HG03565 (cell line): ENCODE data around the gene THAP4.
"Not testable (repeated sequence)": the region's sequence is repeated elsewhere in the genome, so short reads cannot be mapped to it uniquely, and the experiment has no call there.

Experiments used
- ATAC-seq: cut with Tn5 transposase; IDR thresholded peaks from one replicate; pipeline ENCODE4 v1.9.1; 2021; ENCODE audit warnings: mild to moderate bottlenecking, moderate library complexity; ENCODE audit not compliant: unreplicated experiment

THAP4 gene

DNA sequence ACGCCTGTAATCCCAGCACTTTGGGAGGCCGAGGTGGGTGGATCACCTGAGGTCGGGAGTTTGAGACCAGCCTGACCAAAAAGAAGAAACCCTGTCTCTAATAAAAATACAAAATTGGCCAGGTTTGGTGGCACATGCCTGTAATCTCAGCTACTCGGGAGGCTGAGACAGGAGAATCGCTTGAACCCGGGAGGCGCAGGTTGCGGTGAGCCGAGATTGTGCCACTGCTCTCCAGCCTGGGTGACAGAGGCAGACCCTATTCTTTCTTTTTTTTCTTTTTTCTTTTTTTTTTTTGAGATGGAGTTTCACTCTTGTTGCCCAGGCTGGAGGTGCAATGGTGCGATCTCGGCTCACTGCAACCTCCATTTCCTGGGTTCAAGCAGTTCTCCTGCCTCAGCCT is 70.9 kb downstream of the THAP4 start:
- ATAC-seq, result not testable (repeated sequence)

- no peak for ATAC-seq
These were observed 71.5 kb downstream of the THAP4 start for GRCh38 chr2:241565411-241565810.

- no peak for ATAC-seq
These were observed 72.2 kb downstream of the THAP4 start for GRCh38 chr2:241564596-241565410.

- ATAC-seq, result no peak
These were observed 72.9 kb downstream of the THAP4 start for GRCh38 chr2:241563981-241564595.

DNA sequence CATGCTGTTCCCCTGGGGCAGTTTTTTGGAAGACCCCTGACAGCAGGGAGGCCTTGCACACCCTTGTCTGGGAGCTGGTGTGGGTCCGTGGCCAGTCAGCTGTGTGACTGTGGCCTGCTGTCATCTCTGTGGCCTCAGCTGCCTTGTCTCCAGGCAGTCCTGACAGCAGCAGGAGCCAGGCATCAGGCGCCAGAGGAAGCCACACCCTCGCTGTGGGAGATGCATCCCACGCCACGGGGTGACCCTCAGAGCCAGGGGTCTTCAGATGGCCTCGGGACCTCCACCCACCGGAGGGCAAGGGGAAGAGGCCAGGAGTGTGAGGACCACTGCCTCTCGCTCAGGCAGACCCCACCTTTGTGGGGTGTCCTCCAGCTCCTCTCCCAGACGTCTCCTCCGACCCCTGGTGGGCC is 73.4 kb downstream of the THAP4 start:
- no peak for ATAC-seq

GRCh38 chr2:241563031-241563507 is 73.9 kb downstream of the THAP4 start:
- no peak for ATAC-seq

GRCh38 chr2:241562269-241562891 is 74.6 kb downstream of the THAP4 start:
- ATAC-seq, result no peak

DNA sequence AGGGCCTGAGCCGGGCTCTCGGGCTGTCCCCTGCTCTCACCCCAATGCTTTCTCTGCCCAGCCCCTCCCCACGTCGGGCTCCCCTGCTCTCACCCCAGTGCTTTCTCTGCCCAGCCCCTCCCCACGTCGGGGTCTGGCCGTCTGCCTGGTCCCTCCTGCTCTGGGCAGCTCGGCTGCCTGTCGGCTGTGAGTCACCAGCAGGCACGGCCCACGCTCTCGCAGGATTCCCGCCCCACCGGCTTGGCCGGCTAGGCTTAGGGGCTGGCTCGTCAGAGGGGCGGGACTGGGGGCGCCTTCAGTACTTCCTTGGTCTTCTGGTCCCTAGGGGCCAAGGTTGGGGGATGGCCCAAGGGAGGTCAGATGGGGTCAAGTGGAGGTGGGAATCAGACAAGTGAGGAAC is 75.1 kb downstream of the THAP4 start:
- ATAC-seq, result no peak

GRCh38 chr2:241560883-241561474 is 76.0 kb downstream of the THAP4 start:
- no peak for ATAC-seq

DNA sequence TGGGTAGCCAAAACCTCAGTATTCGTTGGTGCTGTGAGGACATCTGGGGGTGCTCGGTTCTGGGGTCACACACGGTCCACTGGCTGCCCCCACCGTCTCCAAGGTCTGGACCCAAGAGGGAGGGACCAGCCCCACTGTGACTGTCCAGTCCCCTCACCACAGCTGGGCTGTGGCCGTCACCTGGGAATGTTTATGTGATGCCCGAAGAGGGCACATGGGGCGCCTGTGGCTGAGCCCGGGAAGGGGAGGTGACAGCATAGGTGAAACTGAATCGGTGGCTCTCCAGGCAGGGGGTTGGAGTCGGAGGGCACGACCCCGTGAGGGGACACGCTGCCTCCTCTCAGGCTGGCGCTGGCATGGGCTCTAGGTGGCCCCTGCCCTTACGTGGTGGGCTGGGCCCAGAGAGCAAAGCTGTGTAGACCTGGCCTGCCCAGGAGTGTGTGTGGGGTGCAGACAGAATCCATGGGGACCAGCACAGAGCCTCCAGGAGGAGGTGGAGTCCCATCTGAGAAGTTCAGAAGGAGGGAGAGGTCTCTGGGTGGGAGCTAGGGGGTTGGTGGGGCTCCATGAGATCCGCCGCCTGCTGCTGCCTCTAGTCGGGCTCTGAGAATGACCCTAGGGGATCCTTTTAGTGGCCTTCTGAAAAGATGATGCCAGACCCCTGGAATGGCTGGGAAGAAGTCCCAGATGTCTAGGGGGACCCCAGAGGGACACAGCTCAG is 76.6 kb downstream of the THAP4 start:
- ATAC-seq, result no peak

DNA sequence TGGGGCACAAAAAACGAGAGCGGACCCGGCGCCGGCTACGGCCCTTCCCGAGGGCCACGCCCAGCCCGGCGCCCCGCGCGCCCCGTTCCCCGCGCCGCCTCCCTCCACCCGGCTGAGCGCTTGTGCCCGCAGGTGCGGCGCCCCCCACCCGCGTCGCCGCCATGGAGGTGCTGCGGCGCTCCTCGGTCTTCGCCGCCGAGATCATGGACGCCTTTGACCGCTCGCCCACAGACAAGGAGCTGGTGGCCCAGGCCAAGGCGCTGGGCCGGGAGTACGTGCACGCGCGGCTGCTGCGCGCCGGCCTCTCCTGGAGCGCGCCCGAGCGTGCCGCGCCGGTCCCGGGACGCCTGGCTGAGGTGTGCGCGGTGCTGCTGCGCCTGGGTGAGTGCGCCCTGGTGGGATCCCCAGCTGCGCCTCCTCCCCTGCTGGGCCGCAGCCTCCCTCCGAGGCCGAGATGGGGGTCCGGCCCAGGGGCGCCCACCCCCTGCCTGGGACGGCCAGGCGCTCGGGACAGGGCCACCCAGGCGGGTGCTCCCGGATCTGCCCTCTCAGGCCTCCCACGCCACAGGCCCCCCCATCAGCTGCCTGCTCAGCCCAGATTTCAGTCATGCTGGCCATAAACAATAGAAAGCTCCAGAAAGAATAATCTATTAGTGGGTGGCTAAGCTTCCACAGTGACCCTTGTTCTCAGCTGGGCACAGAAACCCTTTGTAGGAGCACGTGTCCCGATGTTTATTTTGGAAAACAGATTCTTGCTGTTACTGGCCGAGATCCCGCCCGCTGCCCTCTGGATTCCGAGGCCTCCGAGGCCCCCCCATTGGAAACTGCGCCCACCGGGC is 77.4 kb downstream of the THAP4 start:
- no peak for ATAC-seq

GRCh38 chr2:241558532-241559322 is 78.2 kb downstream of the THAP4 start, which contains the start of gene BOK:
Gene BOK, plus strand, starts transcription at chr2:241558745. Its CDS starts 739 bp downstream, at chr2:241559484.
- ATAC-seq, result no peak

DNA sequence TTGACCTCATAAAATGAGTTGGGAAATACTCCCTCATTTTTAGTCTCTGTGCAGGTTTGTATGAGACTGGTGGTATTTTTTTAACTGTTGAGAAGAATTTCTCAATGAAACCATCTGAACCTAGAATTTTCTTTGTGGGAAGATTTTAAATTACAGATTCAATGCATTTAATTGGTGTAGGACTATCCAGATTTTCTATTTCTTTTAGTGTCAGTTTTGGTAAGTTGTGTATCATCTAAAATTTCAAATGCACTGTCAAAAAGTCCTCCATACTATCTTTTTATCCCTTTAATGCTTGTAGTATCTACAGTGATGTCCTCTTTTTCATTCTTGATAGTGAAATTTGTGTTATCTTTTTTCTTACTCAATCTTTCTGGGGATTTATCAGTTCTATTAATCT is 80.2 kb downstream of the THAP4 start:
- no peak for ATAC-seq

DNA sequence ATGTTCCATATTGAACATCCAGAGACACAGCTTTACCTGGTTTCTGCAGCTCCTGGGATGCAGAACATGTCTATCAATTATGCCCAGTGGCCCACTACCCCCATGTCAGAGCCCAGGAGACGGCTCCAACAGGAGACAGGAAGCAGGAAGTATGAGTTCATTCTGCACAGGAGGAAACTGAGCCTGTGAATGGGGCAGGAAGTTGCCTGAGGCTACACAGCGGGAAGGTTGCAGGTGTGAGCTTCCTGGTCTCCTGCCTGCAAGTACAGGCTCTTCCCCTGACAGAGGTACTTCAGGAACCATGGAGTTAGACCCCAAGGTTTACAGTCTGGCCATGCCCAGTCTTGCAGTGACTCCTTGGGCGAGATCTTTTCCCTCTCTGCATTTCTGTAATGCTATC is 81.2 kb downstream of the THAP4 start:
- ATAC-seq, result no peak

DNA sequence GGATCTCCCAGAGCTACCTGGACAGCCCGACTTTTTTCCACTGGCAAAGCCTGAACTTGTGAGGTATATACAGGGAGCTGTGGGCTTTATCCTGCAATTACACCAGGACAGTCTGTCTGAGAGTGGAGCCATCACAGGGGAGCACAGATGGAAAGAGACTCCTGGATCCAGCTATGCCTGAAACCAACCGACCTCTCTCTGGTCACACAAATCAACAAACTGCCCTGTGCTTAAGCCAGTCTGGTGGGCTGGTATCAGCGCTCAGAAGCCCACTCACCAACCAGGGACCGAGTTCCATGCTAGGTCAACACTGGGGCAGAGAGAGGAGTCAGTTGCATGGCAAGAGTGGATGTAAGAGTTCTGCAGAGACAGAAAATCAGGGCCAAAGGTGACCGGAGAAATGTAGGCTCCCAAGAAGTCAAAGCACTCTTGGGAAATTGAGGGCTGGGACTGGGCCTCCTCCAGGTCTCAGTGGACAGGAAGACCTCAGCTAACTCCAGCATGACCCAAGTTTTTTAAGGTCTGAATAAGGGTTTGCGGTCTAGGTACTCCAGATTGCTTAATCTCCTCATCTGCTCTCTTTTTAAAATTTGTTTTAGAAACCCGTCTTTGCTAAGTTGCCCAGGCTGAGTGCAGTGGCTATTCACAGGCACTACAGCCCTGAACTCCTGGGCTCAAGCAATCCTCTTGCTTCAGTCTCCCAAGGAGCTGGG is 82.2 kb downstream of the THAP4 start:
- ATAC-seq, result no peak

DNA sequence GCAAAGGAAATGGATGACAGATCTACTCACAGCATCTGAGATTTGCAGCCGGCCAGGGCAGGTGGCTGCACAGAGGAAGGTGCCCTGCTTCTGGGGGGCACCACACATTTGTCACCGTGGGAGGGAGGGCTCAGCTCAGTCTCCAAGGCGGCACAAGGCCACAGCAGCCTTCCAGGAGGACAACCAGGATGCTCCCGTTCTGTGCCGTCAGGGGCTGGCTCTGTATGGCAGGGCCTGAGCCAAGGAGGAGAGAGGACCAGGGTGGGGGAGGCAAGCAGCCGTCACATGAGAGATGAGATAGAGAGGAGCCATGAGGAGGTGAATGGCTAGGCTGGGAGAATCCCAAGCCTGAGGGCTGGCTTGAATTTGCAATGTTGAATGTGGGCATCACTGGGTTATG is 83.0 kb downstream of the THAP4 start:
- ATAC-seq, result no peak

GRCh38 chr2:241553512-241553830 is 83.5 kb downstream of the THAP4 start:
- no peak for ATAC-seq

DNA sequence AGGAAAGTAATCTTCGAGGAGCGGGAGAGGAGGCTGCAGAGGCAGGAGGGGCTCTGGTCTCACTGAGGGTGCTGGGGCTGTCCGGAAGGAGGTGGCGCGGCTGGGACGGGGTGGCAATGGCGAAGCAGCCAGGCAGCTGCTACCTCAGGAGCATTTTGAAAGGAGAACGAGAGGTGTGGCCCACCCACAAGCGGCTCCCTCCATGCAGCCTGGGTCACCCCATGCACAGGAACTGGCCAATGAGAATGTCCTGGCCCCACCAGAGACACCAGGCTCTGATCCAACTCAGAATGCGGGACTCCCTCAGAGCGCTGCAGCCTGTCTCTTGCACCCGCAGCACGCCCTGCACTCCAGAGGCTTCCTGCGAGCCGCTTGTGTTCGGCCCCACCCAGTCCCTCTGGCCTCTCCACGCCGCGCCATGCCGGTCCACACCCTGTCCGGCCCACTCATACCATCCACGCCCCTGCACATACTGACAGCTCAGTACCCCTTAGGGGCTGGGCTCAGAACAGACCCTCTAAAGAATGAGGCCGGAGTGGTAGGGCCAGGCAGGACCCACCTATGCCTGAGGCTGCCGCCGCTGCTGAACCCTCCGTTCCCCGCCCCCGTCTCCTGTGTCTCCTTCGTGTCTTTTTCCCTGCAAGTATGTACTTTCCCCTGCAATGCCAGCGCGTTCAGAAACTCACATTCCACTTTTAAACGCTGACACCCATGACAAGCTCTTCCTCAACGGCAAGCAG is 84.8 kb downstream of the THAP4 start:
- ATAC-seq, result no peak
